Calu3 (cell line): ENCODE measurements around the gene GOLGA7B. TPM values are rescaled to one million over a fixed set of nuclear protein-coding genes. Genes with fewer than 3 reads are reported as not detected.
A peak's percentile ranks its signal among the peaks of the same experiment; 100 is the strongest.

ENCODE experiments used
- BruUV-seq: library from RNA; stranded (reverse); fragments of 400-500 nt; replicated peaks from 2 replicates; lab custom pipeline; 2021; lab: Mats Ljungman, UMichigan
- CTCF ChIA-PET: fragments of 300-600 bp; sonication (Branson Sonifier 250); formaldehyde crosslinking; loops from one replicate; lab custom pipeline; 2022; ENCODE audit warnings: antibody characterized with exemption; lab: Charles Lee
- DNase-seq: peaks from one replicate; pipeline ENCODE4 v3.0.0; 2022
- H3K27ac Mint-ChIP-seq: one replicate; pipeline ENCODE4 v1.8.0; 2022; ENCODE audit warnings: mixed read lengths; ENCODE audit not compliant: unreplicated experiment
- H3K27me3 Mint-ChIP-seq: one replicate; pipeline ENCODE4 v1.8.0; 2022; ENCODE audit warnings: mixed read lengths; ENCODE audit not compliant: unreplicated experiment
- H3K36me3 Mint-ChIP-seq: one replicate; pipeline ENCODE4 v1.8.0; 2022; ENCODE audit warnings: mild to moderate bottlenecking, moderate library complexity, mixed read lengths; ENCODE audit not compliant: insufficient read depth, unreplicated experiment
- H3K4me1 Mint-ChIP-seq: one replicate; pipeline ENCODE4 v1.8.0; 2022; ENCODE audit warnings: mild to moderate bottlenecking, low read depth, mixed read lengths; ENCODE audit not compliant: unreplicated experiment
- H3K4me3 Mint-ChIP-seq: one replicate; pipeline ENCODE4 v1.8.0; 2022; ENCODE audit warnings: mild to moderate bottlenecking, low read depth, moderate library complexity, mixed read lengths; ENCODE audit not compliant: unreplicated experiment
- H3K9me3 Mint-ChIP-seq: one replicate; pipeline ENCODE4 v1.8.0; 2022; ENCODE audit warnings: low read depth, mixed read lengths; ENCODE audit not compliant: unreplicated experiment
- intact Hi-C: fragments of 100-400 bp; cut with micrococcal nuclease; formaldehyde crosslinking; loops from one replicate; pipeline ENCODE4 v1.10.0; 2022; ENCODE audit not compliant: unreplicated experiment
- total RNA-seq: library from RNA; stranded (reverse); gene quantifications from 2 replicates; pipeline ENCODE4 v1.2.3, GENCODE V29; 2022
- TF ChIP-seq, protein P1 (sequence below): fragments of 200-600 bp; IDR thresholded peaks from one replicate; pipeline ENCODE4 v1.8.0; 2022; ENCODE audit warnings: antibody characterized with exemption; ENCODE audit not compliant: unreplicated experiment

The GOLGA7B gene
- total RNA-seq, 1 experiment from 2014 or later: 1.0 TPM

DNA sequence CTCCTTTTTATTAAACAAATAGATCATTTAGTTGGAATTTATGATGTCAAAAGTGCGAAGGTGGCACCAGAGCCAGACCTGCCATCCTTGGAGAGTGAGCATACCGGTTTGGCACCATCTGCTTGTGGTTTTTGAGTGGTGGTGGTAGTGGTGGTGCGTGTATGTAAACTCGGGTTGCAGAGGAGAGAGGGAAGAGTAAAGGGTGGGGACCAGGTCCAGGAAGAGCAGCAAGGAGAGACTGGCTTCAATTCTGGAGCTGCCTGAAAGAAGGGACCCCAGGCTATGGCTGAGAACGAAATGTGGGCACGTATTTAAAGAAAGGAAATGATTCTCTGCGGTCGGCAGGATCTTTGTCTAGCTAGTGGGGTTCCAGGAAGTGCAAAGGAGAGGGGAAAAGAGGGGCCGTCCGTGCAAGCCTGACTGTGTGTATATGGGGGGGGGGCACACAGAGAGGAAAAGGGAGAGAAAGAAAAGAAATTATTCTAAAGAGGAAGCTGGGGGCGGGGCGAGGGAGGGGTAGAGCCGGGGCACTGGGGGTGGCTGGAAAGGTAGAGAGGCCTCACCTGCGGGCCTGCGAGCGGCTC lies 448 bp upstream of the GOLGA7B start:
- H3K36me3 Mint-ChIP-seq: peaks cover 15% of the 10 kb centered on the region
- H3K27ac Mint-ChIP-seq: peak overlapping the region; percentile 63
- no peaks in the 10 kb centered on the region for H3K27me3 Mint-ChIP-seq
- DNase-seq: peak; percentile 72
- H3K9me3 Mint-ChIP-seq: no peaks in the 10 kb centered on the region
- intact Hi-C loops: no loop called here
- CTCF ChIA-PET: interaction anchor here (0.6 to 1.2 kb wide), 3 partner anchors 12 to 1482 kb away, joined by 3 to 6 read pairs (median 4); no protein-coding TSS in a partner anchor
- TF ChIP-seq, protein P1, sequence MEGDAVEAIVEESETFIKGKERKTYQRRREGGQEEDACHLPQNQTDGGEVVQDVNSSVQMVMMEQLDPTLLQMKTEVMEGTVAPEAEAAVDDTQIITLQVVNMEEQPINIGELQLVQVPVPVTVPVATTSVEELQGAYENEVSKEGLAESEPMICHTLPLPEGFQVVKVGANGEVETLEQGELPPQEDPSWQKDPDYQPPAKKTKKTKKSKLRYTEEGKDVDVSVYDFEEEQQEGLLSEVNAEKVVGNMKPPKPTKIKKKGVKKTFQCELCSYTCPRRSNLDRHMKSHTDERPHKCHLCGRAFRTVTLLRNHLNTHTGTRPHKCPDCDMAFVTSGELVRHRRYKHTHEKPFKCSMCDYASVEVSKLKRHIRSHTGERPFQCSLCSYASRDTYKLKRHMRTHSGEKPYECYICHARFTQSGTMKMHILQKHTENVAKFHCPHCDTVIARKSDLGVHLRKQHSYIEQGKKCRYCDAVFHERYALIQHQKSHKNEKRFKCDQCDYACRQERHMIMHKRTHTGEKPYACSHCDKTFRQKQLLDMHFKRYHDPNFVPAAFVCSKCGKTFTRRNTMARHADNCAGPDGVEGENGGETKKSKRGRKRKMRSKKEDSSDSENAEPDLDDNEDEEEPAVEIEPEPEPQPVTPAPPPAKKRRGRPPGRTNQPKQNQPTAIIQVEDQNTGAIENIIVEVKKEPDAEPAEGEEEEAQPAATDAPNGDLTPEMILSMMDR: no peak
- peaks cover 2% of the 10 kb centered on the region for H3K4me1 Mint-ChIP-seq
- BruUV-seq: no TSS peak
- H3K4me3 Mint-ChIP-seq: peak overlapping the region; percentile 79

DNA sequence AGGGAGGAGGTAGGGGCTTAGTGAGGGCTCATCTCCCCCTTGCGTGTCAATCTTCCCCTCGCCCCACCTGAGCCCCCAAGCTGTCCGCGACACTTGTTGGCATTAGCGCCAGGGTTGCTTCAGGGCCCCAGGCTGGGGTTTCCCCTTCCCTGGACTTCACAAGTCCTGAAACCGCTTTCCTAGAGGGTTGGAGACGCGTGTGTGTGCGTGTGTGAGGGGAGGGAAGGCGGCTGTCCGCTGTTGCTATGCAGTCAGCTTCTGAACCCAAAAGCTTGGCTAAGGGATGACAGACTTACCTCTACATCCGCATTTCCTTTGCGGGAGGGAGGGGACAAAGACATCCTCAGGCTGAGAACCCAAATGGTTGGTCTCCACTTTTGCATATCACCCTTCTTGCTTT lies 803 bp downstream of the GOLGA7B start:
- Mint-ChIP-seq H3K4me3 (peak overlapping the region; percentile 79), H3K4me1 (peaks cover 12% of the 10 kb centered on the region), H3K9me3 (no peaks in the 10 kb centered on the region), H3K27me3 (no peaks in the 10 kb centered on the region), H3K27ac (no peak overlapping the region), H3K36me3 (peaks cover 15% of the 10 kb centered on the region)
- TF ChIP-seq, protein P1: no peak
- CTCF ChIA-PET: no interaction called here
- no peak for DNase-seq
- intact Hi-C loops: no loop called here
- BruUV-seq: no TSS peak

DNA sequence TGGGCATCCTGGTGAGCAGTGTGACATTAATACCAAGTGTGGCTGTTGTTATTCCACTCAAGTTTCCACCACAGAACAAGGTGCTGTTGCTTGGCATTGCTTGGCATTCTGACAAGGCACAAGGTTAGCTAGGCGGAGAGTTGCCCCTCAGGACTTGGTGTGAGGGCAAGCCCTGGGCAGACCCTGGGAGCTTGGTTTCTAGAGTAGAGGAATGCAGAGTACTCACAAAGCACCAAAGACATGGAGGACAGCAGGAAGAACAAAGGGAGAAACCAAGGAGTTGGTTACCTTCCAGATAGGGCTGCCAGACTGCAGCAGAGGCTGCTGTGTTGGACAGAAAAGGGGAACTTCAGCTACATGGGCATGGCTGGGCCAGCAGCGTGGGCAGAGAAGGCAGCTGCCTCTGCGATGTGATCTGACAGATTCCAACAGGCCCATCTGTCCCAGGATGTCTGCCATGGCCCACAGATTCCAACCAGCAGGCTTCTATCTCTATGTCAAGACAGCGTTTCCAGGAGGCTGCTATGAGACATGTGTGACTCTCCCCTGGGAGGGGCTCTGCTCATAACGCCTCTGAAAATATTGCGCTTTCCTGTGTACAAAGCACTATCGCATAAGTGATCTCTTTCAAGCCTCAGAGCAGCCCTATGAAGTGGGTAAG lies 1.8 kb downstream of the GOLGA7B start:
- Mint-ChIP-seq H3K9me3 (no peaks in the 10 kb centered on the region), H3K27me3 (no peaks in the 10 kb centered on the region), H3K4me1 (peaks cover 12% of the 10 kb centered on the region), H3K4me3 (no peak overlapping the region), H3K27ac (no peak overlapping the region), H3K36me3 (peaks cover 15% of the 10 kb centered on the region)
- no TSS peak for BruUV-seq
- TF ChIP-seq, protein P1: no peak
- CTCF ChIA-PET: no interaction called here
- intact Hi-C loops: no loop called here
- DNase-seq: no peak

DNA sequence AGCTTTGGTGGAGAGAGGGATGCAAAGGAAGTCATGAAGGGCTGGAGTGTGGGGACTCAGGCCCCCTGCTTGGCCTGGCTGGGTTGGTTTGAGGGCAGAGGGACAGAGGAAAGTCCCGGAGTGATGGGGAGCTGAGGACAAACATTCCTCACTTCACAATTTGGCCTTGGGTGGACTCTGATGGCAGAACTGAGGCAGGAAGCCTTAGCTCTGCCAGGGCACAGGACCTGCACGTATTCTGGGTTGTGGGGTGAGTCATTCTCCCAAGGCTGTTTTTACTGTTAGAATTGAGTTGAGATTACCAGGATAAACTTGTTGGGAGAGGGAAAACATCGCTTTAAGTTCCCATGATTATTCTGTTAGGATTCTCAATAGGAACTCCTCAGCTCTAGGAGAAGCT lies 2.6 kb downstream of the GOLGA7B start:
- intact Hi-C loops: no loop called here
- CTCF ChIA-PET: interaction anchor here (0.6 kb wide), 1 partner anchor 268 kb away, joined by 3 read pairs; the partner anchor contains the start of gene HOGA1
- Mint-ChIP-seq H3K27ac (no peak overlapping the region), H3K9me3 (no peaks in the 10 kb centered on the region), H3K4me3 (no peak overlapping the region), H3K27me3 (no peaks in the 10 kb centered on the region), H3K36me3 (peaks cover 15% of the 10 kb centered on the region), H3K4me1 (peaks cover 12% of the 10 kb centered on the region)
- TF ChIP-seq, protein P1: no peak
- BruUV-seq: no TSS peak
- no peak for DNase-seq
